Neural progenitor cell (in vitro differentiated cells): Measurements from ENCODE around the gene LPP.

Source experiments
- EZH2 ChIP-seq: fragments of 200-600 bp; sonication (generic); IDR thresholded peaks from 2 replicates; pipeline ENCODE4 v1.6.1; 2017; ENCODE audit warnings: antibody characterized with exemption, mild to moderate bottlenecking, moderate library complexity
- EZH2phosphoT487 ChIP-seq: fragments of 200-600 bp; sonication (generic); IDR thresholded peaks from 2 replicates; pipeline ENCODE4 v1.6.1; 2017; ENCODE audit warnings: antibody characterized with exemption
- TF ChIP-seq, protein P1 (sequence below): fragments of 200-600 bp; sonication (generic); IDR thresholded peaks from 2 replicates; pipeline ENCODE4 v1.5.1; 2017; ENCODE audit warnings: antibody characterized with exemption, mild to moderate bottlenecking

DNA sequence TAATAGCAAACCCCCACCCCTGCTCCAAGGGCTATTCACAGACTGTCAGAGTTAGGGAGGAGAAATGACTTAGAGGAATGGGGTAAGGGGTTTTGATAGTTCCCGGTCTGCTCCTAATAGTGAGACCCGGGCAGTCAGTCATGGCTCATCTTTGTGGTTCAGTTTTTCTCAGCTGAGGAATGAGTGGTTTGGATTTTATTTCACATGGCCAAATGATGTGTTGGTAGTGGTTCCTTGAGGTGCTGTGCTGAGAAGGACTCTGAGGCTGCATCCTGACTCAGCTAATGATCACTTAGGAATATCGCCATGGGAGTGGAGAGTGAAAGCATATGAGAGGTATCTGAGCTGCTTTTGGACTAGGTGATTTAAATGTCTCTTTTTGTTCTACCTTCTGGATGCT is 80.2 kb downstream of the LPP start:
- TF ChIP-seq, protein P1, sequence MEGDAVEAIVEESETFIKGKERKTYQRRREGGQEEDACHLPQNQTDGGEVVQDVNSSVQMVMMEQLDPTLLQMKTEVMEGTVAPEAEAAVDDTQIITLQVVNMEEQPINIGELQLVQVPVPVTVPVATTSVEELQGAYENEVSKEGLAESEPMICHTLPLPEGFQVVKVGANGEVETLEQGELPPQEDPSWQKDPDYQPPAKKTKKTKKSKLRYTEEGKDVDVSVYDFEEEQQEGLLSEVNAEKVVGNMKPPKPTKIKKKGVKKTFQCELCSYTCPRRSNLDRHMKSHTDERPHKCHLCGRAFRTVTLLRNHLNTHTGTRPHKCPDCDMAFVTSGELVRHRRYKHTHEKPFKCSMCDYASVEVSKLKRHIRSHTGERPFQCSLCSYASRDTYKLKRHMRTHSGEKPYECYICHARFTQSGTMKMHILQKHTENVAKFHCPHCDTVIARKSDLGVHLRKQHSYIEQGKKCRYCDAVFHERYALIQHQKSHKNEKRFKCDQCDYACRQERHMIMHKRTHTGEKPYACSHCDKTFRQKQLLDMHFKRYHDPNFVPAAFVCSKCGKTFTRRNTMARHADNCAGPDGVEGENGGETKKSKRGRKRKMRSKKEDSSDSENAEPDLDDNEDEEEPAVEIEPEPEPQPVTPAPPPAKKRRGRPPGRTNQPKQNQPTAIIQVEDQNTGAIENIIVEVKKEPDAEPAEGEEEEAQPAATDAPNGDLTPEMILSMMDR, result no peak
- TF ChIP-seq EZH2 (no peak), EZH2phosphoT487 (no peak)
